Peyer's patch (tissue), 4 donors: Measurements from ENCODE around the gene DAB1.

Experiments
- CTCF ChIP-seq, 6 experiments: fragments of 450-650 bp in 4 of 6; fragments of 200-600 bp in 2 of 6; sonication (generic) in 1 of 6; IDR thresholded peaks; one replicate each; pipeline ENCODE4 v1.5.1; 2017 to 2019; ENCODE audit warnings: antibody characterized with exemption in 6 of 6, mild to moderate bottlenecking in 3 of 6, moderate library complexity in 1 of 6
- POLR2A ChIP-seq, 2 donors: fragments of 450-650 bp; IDR thresholded peaks; one replicate each; pipeline ENCODE4 v1.5.1; 2017; ENCODE audit warnings: antibody characterized with exemption in 2 of 2, mild to moderate bottlenecking in 2 of 2, moderate library complexity in 2 of 2

- TF ChIP-seq CTCF (IDR thresholded peaks at IDR 0.05) (no peak), POLR2A (IDR thresholded peaks at IDR 0.05) (no peak)
Measured at GRCh38 chr1:57195436-57195941, 228.4 kb downstream of the DAB1 start.
